CD4-positive, alpha-beta memory T cell (primary cell): ENCODE results near the gene ITGAE. TPM values are rescaled to one million over a fixed set of nuclear protein-coding genes. Genes with fewer than 3 reads are reported as not detected.
A peak's percentile ranks its signal among the peaks of the same experiment; 100 is the strongest.
"Not testable (repeated sequence)": the region's sequence is repeated elsewhere in the genome, so short reads cannot be mapped to it uniquely, and the experiment has no call there.

ENCODE experiments used
- CTCF ChIA-PET: fragments of 350-600 bp; sonication (Branson Sonifier 250); formaldehyde crosslinking; loops from one replicate; lab custom pipeline; 2021; ENCODE audit warnings: inconsistent platforms; ENCODE audit not compliant: partially characterized antibody; lab: Charles Lee
- POLR2A ChIA-PET: fragments of 350-600 bp; sonication (Branson Sonifier 250); formaldehyde crosslinking; loops from one replicate; lab custom pipeline; 2021; ENCODE audit not compliant: partially characterized antibody; lab: Charles Lee
- DNase-seq, 5 donors: peaks; one replicate each; pipeline versions ENCODE4 v3.0.0 to v3.0.0-alpha.2; 2020 to 2022; ENCODE audit warnings: mixed read lengths in 1 of 5
- H3K27ac ChIP-seq: one replicate; pipeline ENCODE4 v1.7.0; 2013; ENCODE audit warnings: low read depth, low read length
- H3K27me3 ChIP-seq: 2 replicates; pipeline ENCODE4 v1.7.0; 2013; ENCODE audit warnings: mild to moderate bottlenecking, low read length, moderate library complexity; ENCODE audit not compliant: insufficient read depth
- H3K36me3 ChIP-seq: 2 replicates; pipeline ENCODE4 v1.7.0; 2013; ENCODE audit warnings: mild to moderate bottlenecking, low read length, moderate library complexity; ENCODE audit not compliant: insufficient read depth
- H3K4me1 ChIP-seq: 2 replicates; pipeline ENCODE4 v1.7.0; 2013; ENCODE audit warnings: mild to moderate bottlenecking, low read length, moderate library complexity; ENCODE audit not compliant: insufficient read depth
- H3K4me3 ChIP-seq, 2 donors: one replicate each; pipeline ENCODE4 v1.7.0; 2013; ENCODE audit warnings: low read length in 2 of 2, mild to moderate bottlenecking in 1 of 2
- H3K9me3 ChIP-seq, 2 donors: one replicate each; pipeline ENCODE4 v1.7.0; 2013; ENCODE audit warnings: low read length in 2 of 2, control low read depth in 1 of 2; ENCODE audit not compliant: control insufficient read depth in 1 of 2
- H3K27ac Mint-ChIP-seq, 7 donors: one replicate each; pipeline ENCODE4 v1.8.0; 2020 to 2021; ENCODE audit warnings: mixed read lengths in 7 of 7, mild to moderate bottlenecking in 6 of 7, inconsistent platforms in 3 of 7, moderate library complexity in 3 of 7
- H3K27me3 Mint-ChIP-seq, 2 donors: one replicate each; pipeline ENCODE4 v1.8.0; 2020 to 2021; ENCODE audit warnings: mixed read lengths in 2 of 2
- H3K36me3 Mint-ChIP-seq, 2 donors: one replicate each; pipeline ENCODE4 v1.8.0; 2020 to 2021; ENCODE audit warnings: mixed read lengths in 2 of 2, inconsistent platforms in 1 of 2, mild to moderate bottlenecking in 1 of 2
- H3K4me1 Mint-ChIP-seq, 4 donors: one replicate each; pipeline ENCODE4 v1.8.0; 2020 to 2021; ENCODE audit warnings: mixed read lengths in 4 of 4, mild to moderate bottlenecking in 1 of 4
- H3K4me3 Mint-ChIP-seq, 8 donors: one replicate each; pipeline ENCODE4 v1.8.0; 2020 to 2021; ENCODE audit warnings: mixed read lengths in 8 of 8, mild to moderate bottlenecking in 7 of 8, moderate library complexity in 6 of 8, inconsistent platforms in 3 of 8
- H3K9me3 Mint-ChIP-seq, 8 donors: one replicate each; pipeline ENCODE4 v1.8.0; 2020 to 2021; ENCODE audit warnings: mixed read lengths in 8 of 8, mild to moderate bottlenecking in 5 of 8, inconsistent platforms in 3 of 8, moderate library complexity in 1 of 8
- intact Hi-C: fragments of 100-400 bp; cut with micrococcal nuclease; formaldehyde crosslinking; loops from one replicate; pipeline ENCODE4 v1.15.1; 2023
- polyA plus RNA-seq, 2 donors: library from polyadenylated mRNA; unstranded; fragments of 300-500 nt; fragmentation: Illumina TruSeq; gene quantifications; one replicate each; pipeline ENCODE4 v1.2.3, GENCODE V29; 2021
- total RNA-seq, 2 experiments: library from RNA; stranded (reverse); gene quantifications; one replicate each; pipeline ENCODE4 v1.2.3, GENCODE V29; 2021

Gene ITGAE
- total and polyA plus RNA-seq, 4 experiments from 2014 or later = 17.2 to 43.6 (median 27.7) TPM

GRCh38 chr17:3796822-3797170, 4.2 kb downstream of the ITGAE start:
- Mint-ChIP-seq H3K4me1 (peaks cover 10 to 27% (median 19%) of the 10 kb centered on the region in 4 donors), H3K9me3 (no peaks in the 10 kb centered on the region)
- CTCF ChIA-PET = interaction anchor here (0.6 to 3.5 kb wide), 2 partner anchors 45 to 59 kb away, joined by 3 to 19 read pairs; no protein-coding TSS in a partner anchor

GRCh38 chr17:3796110-3796821, 4.7 kb downstream of the ITGAE start:
- no peaks in the 10 kb centered on the region for H3K27me3 Mint-ChIP-seq
- Histone ChIP-seq H3K27ac (no peak overlapping the region), H3K36me3 (no peaks in the 10 kb centered on the region), H3K4me3 (no peak overlapping the region), H3K4me1 (peaks cover 21% of the 10 kb centered on the region), H3K9me3 (no peaks in the 10 kb centered on the region), H3K27me3 (no peaks in the 10 kb centered on the region)
- CTCF ChIA-PET = interaction anchor here (3.5 kb wide), 1 partner anchor 58 kb away, joined by 19 read pairs; no protein-coding TSS in a partner anchor
- POLR2A ChIA-PET = interaction anchor here (1.4 kb wide), 1 partner anchor 49 kb away, joined by 3 read pairs; no protein-coding TSS in a partner anchor
- peaks cover 10 to 27% (median 22%) of the 10 kb centered on the region in 4 donors for H3K4me1 Mint-ChIP-seq
- intact Hi-C loops = no loop called here
- no peaks in the 10 kb centered on the region for H3K9me3 Mint-ChIP-seq
- peaks cover 0 to 3% of the 10 kb centered on the region in 2 donors for H3K36me3 Mint-ChIP-seq
- peak; percentile 59 to 91 (median 70) for DNase-seq
- H3K27ac Mint-ChIP-seq = peak overlapping the region; percentile 55 to 92 (median 84)
- peak overlapping the region in 7 of 8 donors; percentile 42 to 73 (median 52) for H3K4me3 Mint-ChIP-seq

More at GRCh38 chr17:3796822-3797170, 4.2 kb downstream of the ITGAE start:
- Mint-ChIP-seq H3K4me3 (peak overlapping the region in 7 of 8 donors; percentile 33 to 73 (median 49)), H3K27me3 (no peaks in the 10 kb centered on the region), H3K27ac (peak overlapping the region; percentile 55 to 92 (median 84)), H3K36me3 (peaks cover 0 to 3% of the 10 kb centered on the region in 2 donors)
- H3K27ac ChIP-seq = no peak overlapping the region
- no peaks in the 10 kb centered on the region for H3K9me3 ChIP-seq
- POLR2A ChIA-PET = no interaction called here
- no peak for DNase-seq
- no peaks in the 10 kb centered on the region for H3K36me3 ChIP-seq
- intact Hi-C loops = no loop called here
- H3K27me3 ChIP-seq = no peaks in the 10 kb centered on the region
- peaks cover 21% of the 10 kb centered on the region for H3K4me1 ChIP-seq
- no peak overlapping the region for H3K4me3 ChIP-seq

- Mint-ChIP-seq H3K27ac (peak overlapping the region; percentile 48 to 92 (median 78)), H3K36me3 (peaks cover 0 to 3% of the 10 kb centered on the region in 2 donors), H3K27me3 (no peaks in the 10 kb centered on the region), H3K4me1 (peaks cover 10 to 29% (median 23%) of the 10 kb centered on the region in 4 donors), H3K4me3 (peak overlapping the region in 7 of 8 donors; percentile 42 to 70 (median 57)), H3K9me3 (peaks cover 0 to under 1% (median 0%) of the 10 kb centered on the region in 8 donors)
- H3K4me1 ChIP-seq = peaks cover 21% of the 10 kb centered on the region
- H3K27ac ChIP-seq = no peak overlapping the region
- no peak overlapping the region for H3K4me3 ChIP-seq
- ChIA-PET CTCF (interaction anchor here (3.5 kb wide), 1 partner anchor 58 kb away, joined by 19 read pairs; no protein-coding TSS in a partner anchor), POLR2A (interaction anchor here (1.4 kb wide), 1 partner anchor 50 kb away, joined by 3 read pairs; no protein-coding TSS in a partner anchor)
- DNase-seq = peak; percentile 14 to 45 (median 27)
- H3K9me3 ChIP-seq = no peaks in the 10 kb centered on the region
- no peaks in the 10 kb centered on the region for H3K27me3 ChIP-seq
- H3K36me3 ChIP-seq = no peaks in the 10 kb centered on the region
- intact Hi-C loops = no loop called here
Measured at GRCh38 chr17:3795390-3796102, 5.4 kb downstream of the ITGAE start.

- H3K36me3 Mint-ChIP-seq = peaks cover 0 to 3% of the 10 kb centered on the region in 2 donors
- ChIA-PET CTCF (interaction anchor here (0.7 to 3.5 kb wide), 2 partner anchors 27 to 57 kb away, joined by 3 to 19 read pairs; no protein-coding TSS in a partner anchor), POLR2A (interaction anchor here (1.4 kb wide), 1 partner anchor 50 kb away, joined by 3 read pairs; no protein-coding TSS in a partner anchor)
- H3K4me3 Mint-ChIP-seq = peak overlapping the region in 5 of 8 donors; percentile 44 to 70 (median 59)
- Histone ChIP-seq H3K36me3 (no peaks in the 10 kb centered on the region), H3K9me3 (no peaks in the 10 kb centered on the region), H3K4me1 (peaks cover 21% of the 10 kb centered on the region), H3K4me3 (no peak overlapping the region), H3K27ac (no peak overlapping the region), H3K27me3 (no peaks in the 10 kb centered on the region)
- peaks cover 11 to 34% (median 27%) of the 10 kb centered on the region in 4 donors for H3K4me1 Mint-ChIP-seq
- intact Hi-C loops = no loop called here
- DNase-seq = peak in 2 of 5 donors; percentile 31 to 72
- H3K27me3 Mint-ChIP-seq = no peaks in the 10 kb centered on the region
- H3K9me3 Mint-ChIP-seq = peaks cover 0 to 2% (median 0%) of the 10 kb centered on the region in 8 donors
- H3K27ac Mint-ChIP-seq = peak overlapping the region; percentile 48 to 92 (median 68)
Measured at GRCh38 chr17:3794557-3795389, 6.2 kb downstream of the ITGAE start.

GRCh38 chr17:3794152-3794551, 6.8 kb downstream of the ITGAE start:
- H3K4me1 Mint-ChIP-seq = peaks cover 11 to 39% (median 27%) of the 10 kb centered on the region in 4 donors
- POLR2A ChIA-PET, H3K4me3 Mint-ChIP-seq, DNase-seq, H3K36me3 Mint-ChIP-seq, intact Hi-C loops, H3K9me3 Mint-ChIP-seq, H3K27me3 Mint-ChIP-seq, H3K27ac ChIP-seq, H3K36me3 ChIP-seq, H3K9me3 ChIP-seq, H3K4me3 ChIP-seq, H3K27me3 ChIP-seq: not testable (repeated sequence)
- peaks cover 21% of the 10 kb centered on the region for H3K4me1 ChIP-seq
- peak overlapping the region in 1 of 7 donors; percentile 36 for H3K27ac Mint-ChIP-seq
- CTCF ChIA-PET = interaction anchor here (0.7 kb wide), 1 partner anchor 26 kb away, joined by 3 read pairs; no protein-coding TSS in a partner anchor

- DNase-seq, H3K27me3 ChIP-seq, POLR2A ChIA-PET, CTCF ChIA-PET, H3K4me3 Mint-ChIP-seq, H3K36me3 Mint-ChIP-seq, intact Hi-C loops, H3K27me3 Mint-ChIP-seq, H3K4me3 ChIP-seq, H3K27ac ChIP-seq, H3K9me3 Mint-ChIP-seq, H3K36me3 ChIP-seq, H3K27ac Mint-ChIP-seq, H3K9me3 ChIP-seq: not testable (repeated sequence)
- peaks cover 11 to 39% (median 28%) of the 10 kb centered on the region in 4 donors for H3K4me1 Mint-ChIP-seq
- peaks cover 23% of the 10 kb centered on the region for H3K4me1 ChIP-seq
Measured at GRCh38 chr17:3793258-3793657, 7.7 kb downstream of the ITGAE start.
